Peyer's patch (tissue), 4 donors: Measurements from ENCODE around the gene GLTP. TPM values are rescaled to one million over a fixed set of nuclear protein-coding genes. Genes with fewer than 3 reads are reported as not detected.

Experiments used
- DNase-seq, 3 donors: peaks; one replicate each; pipeline ENCODE4 v3.0.0-alpha.2; 2017 to 2019
- H3K27ac ChIP-seq, 4 donors: fragments of 200-600 bp; sonication (generic); one replicate each; pipeline ENCODE4 v1.5.1; 2016 to 2019
- H3K27me3 ChIP-seq, 2 donors: fragments of 200-600 bp; sonication (generic); one replicate each; pipeline ENCODE4 v1.5.1; 2019
- H3K36me3 ChIP-seq, 3 donors: fragments of 200-600 bp; sonication (generic); one replicate each; pipeline ENCODE4 v1.5.1; 2016 to 2019
- H3K4me1 ChIP-seq, 4 donors: fragments of 200-600 bp; sonication (generic); one replicate each; pipeline ENCODE4 v1.5.1; 2016 to 2019
- H3K4me3 ChIP-seq, 4 donors: fragments of 200-600 bp; sonication (generic); 1 replicate in 3 of 4; 2 replicates in 1 of 4; pipeline ENCODE4 v1.5.1; 2016 to 2019; ENCODE audit warnings: mild to moderate bottlenecking in 1 of 4
- H3K9me3 ChIP-seq, 4 donors: fragments of 200-600 bp; sonication (generic); one replicate each; pipeline ENCODE4 v1.5.1; 2016 to 2019; ENCODE audit warnings: mild to moderate bottlenecking in 1 of 4
- CTCF ChIP-seq, 6 experiments: fragments of 450-650 bp in 4 of 6; fragments of 200-600 bp in 2 of 6; sonication (generic) in 1 of 6; IDR thresholded peaks; one replicate each; pipeline ENCODE4 v1.5.1; 2017 to 2019; ENCODE audit warnings: antibody characterized with exemption in 6 of 6, mild to moderate bottlenecking in 3 of 6, moderate library complexity in 1 of 6
- POLR2A ChIP-seq, 2 donors: fragments of 450-650 bp; IDR thresholded peaks; one replicate each; pipeline ENCODE4 v1.5.1; 2017; ENCODE audit warnings: antibody characterized with exemption in 2 of 2, mild to moderate bottlenecking in 2 of 2, moderate library complexity in 2 of 2
- total RNA-seq, 4 donors: library from RNA; depleted of rRNA; stranded (reverse); fragments of >200 nt; gene quantifications; one replicate each; pipeline ENCODE4 v1.1.0, GENCODE V29; 2016

GLTP gene
- total RNA-seq, 4 donors from 2014 or later = 27.2 to 149 (median 141) TPM

GRCh38 chr12:109888179-109889020, 8.1 kb upstream of the GLTP start:
- no peaks in the 10 kb centered on the region for H3K27me3 ChIP-seq
- H3K36me3 ChIP-seq = no peaks in the 10 kb centered on the region
- peaks cover 0 to 7% (median 2%) of the 10 kb centered on the region in 4 donors for H3K4me1 ChIP-seq
- H3K9me3 ChIP-seq = no peaks in the 10 kb centered on the region
- H3K4me3 ChIP-seq = no peak overlapping the region
- no peak for TF ChIP-seq CTCF (IDR thresholded peaks at IDR 0.05)
- no peak for TF ChIP-seq POLR2A (IDR thresholded peaks at IDR 0.05)
- peak overlapping the region; percentile 20 to 70 (median 56) for H3K27ac ChIP-seq
- DNase-seq = peak in 1 of 3 donors; percentile 32

- Histone ChIP-seq H3K36me3 (no peaks in the 10 kb centered on the region), H3K27me3 (no peaks in the 10 kb centered on the region), H3K9me3 (no peaks in the 10 kb centered on the region), H3K4me3 (no peak overlapping the region), H3K4me1 (peaks cover 0 to 7% (median 5%) of the 10 kb centered on the region in 4 donors), H3K27ac (no peak overlapping the region)
- DNase-seq = peak in 2 of 3 donors; percentile 57 to 66
- TF ChIP-seq POLR2A (IDR thresholded peaks at IDR 0.05) (no peak), CTCF (IDR thresholded peaks at IDR 0.05) (peak in 3 of 6 experiments; percentile 28 to 48 (median 39))
Observed at GRCh38 chr12:109885616-109886015, 5.3 kb upstream of the GLTP start.

GRCh38 chr12:109883461-109883860, 3.1 kb upstream of the GLTP start:
- Histone ChIP-seq H3K27me3 (no peaks in the 10 kb centered on the region), H3K9me3 (no peaks in the 10 kb centered on the region), H3K36me3 (no peaks in the 10 kb centered on the region), H3K4me3 (no peak overlapping the region), H3K27ac (no peak overlapping the region), H3K4me1 (peaks cover 2 to 18% (median 13%) of the 10 kb centered on the region in 4 donors)
- TF ChIP-seq CTCF (IDR thresholded peaks at IDR 0.05) (no peak), POLR2A (IDR thresholded peaks at IDR 0.05) (no peak)
- peak in 2 of 3 donors; percentile 58 to 80 for DNase-seq

GRCh38 chr12:109881752-109882151, 1.4 kb upstream of the GLTP start:
- no peak overlapping the region for H3K27ac ChIP-seq
- H3K9me3 ChIP-seq = no peaks in the 10 kb centered on the region
- DNase-seq = no peak
- TF ChIP-seq CTCF (IDR thresholded peaks at IDR 0.05) (no peak), POLR2A (IDR thresholded peaks at IDR 0.05) (no peak)
- H3K36me3 ChIP-seq = no peaks in the 10 kb centered on the region
- no peak overlapping the region for H3K4me3 ChIP-seq
- no peaks in the 10 kb centered on the region for H3K27me3 ChIP-seq
- H3K4me1 ChIP-seq = peaks cover 3 to 19% (median 15%) of the 10 kb centered on the region in 4 donors

- DNase-seq = no peak
- TF ChIP-seq CTCF (IDR thresholded peaks at IDR 0.05) = no peak
- peak in 1 of 2 donors; percentile 1 for TF ChIP-seq POLR2A (IDR thresholded peaks at IDR 0.05)
- Histone ChIP-seq H3K27ac (peak overlapping the region; percentile 47 to 88 (median 74)), H3K36me3 (no peaks in the 10 kb centered on the region), H3K4me1 (peaks cover 3 to 23% (median 15%) of the 10 kb centered on the region in 4 donors), H3K27me3 (no peaks in the 10 kb centered on the region), H3K4me3 (peak overlapping the region; percentile 68 to 93 (median 81)), H3K9me3 (no peaks in the 10 kb centered on the region)
Observed at GRCh38 chr12:109880938-109881337, 597 bp upstream of the GLTP start.
